Endometrium (tissue), 2 donors: Measurements from ENCODE around the gene OR7G3.

Experiments used
- FAIRE-seq: peaks from 2 replicates; lab custom pipeline; 2012; peaks lifted over from hg19 to GRCh38; lab: Jason Lieb, UNC
- donor health status: control.
- donor health status: control.

OR7G3 gene

GRCh38 chr19:9107375-9107774 lies 19.4 kb downstream of the OR7G3 start, which contains the start of gene OR7G2:
TSS of gene OR7G2 (minus strand) at chr19:9107475. CDS start at chr19:9103243, 4,232 bp downstream.
- peak; percentile 50 for FAIRE-seq

- no peak for FAIRE-seq
These were observed 40.0 kb downstream of the OR7G3 start, which contains the start of gene OR1M1 for GRCh38 chr19:9086761-9087160. TSS of gene OR1M1 (plus strand) at chr19:9087061. CDS start at chr19:9093245, 6,184 bp downstream.

GRCh38 chr19:9078651-9079050 lies 48.1 kb downstream of the OR7G3 start:
- no peak for FAIRE-seq

GRCh38 chr19:9076901-9077300 lies 49.8 kb downstream of the OR7G3 start:
- FAIRE-seq, result no peak
